Suprapubic skin (tissue), 4 donors: ENCODE results near the gene CCNJ.

ENCODE experiments used
- POLR2A ChIP-seq, 2 donors: fragments of 450-650 bp; IDR thresholded peaks; one replicate each; pipeline ENCODE4 v1.6.1; 2017; ENCODE audit warnings: antibody characterized with exemption in 2 of 2, mild to moderate bottlenecking in 2 of 2, moderate library complexity in 2 of 2
- POLR2AphosphoS5 ChIP-seq, 3 donors: sonication (generic); formaldehyde crosslinking; IDR thresholded peaks; one replicate each; pipeline ENCODE4 v1.6.1; 2017; ENCODE audit warnings: antibody characterized with exemption in 3 of 3
- TF ChIP-seq, protein P1 (sequence below), 2 donors: fragments of 200-600 bp in 1 of 2; fragments of 450-650 bp in 1 of 2; sonication (generic) in 1 of 2; IDR thresholded peaks; one replicate each; pipeline ENCODE4 v1.5.1; 2016 to 2019; ENCODE audit warnings: antibody characterized with exemption in 2 of 2, mild to moderate bottlenecking in 1 of 2, moderate library complexity in 1 of 2

DNA sequence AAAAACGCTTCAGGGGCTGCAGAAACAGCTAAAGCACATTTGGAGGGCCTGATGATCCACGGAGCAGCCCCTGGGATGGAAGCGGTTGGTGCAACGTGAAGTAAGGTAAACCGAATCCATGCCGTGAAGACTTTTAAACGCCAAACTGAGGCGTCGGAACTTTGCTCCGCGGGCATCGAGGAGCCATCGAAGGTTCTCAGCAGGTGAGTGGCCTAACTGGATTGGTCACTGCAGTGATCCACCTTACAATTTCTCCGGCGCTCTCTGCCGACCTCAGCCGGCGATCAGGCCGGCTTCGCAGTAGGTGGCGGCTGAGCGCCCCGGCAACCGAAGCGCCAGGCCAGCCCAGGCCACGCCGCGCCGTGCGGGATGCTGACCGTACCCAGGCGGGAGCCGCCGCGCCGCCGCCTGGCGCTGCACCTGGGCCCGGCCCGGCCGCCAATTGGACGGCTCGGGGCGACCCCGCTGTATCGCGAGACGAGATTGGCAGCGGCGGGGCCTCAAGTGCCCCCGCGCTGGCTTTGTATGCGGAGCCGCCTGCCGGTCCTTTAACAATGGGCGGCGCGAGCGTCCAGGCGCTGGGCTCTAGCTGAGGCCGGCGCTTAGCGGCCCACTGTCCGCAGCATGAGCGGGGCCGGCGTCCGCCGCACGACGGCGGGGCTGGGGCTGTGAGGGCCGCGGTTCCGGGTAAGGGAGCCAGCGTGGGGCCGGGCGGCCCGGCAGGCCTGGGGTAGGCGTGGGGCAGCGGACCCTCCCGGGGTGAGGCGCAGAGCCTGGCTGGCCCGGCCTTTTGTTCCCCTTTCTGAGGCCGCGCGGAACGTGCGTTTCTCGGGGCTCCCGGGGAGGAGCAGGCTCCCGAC is at the start of gene CCNJ:
- TF ChIP-seq, protein P1, sequence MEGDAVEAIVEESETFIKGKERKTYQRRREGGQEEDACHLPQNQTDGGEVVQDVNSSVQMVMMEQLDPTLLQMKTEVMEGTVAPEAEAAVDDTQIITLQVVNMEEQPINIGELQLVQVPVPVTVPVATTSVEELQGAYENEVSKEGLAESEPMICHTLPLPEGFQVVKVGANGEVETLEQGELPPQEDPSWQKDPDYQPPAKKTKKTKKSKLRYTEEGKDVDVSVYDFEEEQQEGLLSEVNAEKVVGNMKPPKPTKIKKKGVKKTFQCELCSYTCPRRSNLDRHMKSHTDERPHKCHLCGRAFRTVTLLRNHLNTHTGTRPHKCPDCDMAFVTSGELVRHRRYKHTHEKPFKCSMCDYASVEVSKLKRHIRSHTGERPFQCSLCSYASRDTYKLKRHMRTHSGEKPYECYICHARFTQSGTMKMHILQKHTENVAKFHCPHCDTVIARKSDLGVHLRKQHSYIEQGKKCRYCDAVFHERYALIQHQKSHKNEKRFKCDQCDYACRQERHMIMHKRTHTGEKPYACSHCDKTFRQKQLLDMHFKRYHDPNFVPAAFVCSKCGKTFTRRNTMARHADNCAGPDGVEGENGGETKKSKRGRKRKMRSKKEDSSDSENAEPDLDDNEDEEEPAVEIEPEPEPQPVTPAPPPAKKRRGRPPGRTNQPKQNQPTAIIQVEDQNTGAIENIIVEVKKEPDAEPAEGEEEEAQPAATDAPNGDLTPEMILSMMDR (IDR thresholded peaks at IDR 0.05): peak in 1 of 2 donors; percentile 8
- TF ChIP-seq POLR2A (IDR thresholded peaks at IDR 0.05): peak in 1 of 2 donors; percentile 47
- peak in 1 of 3 donors; percentile 52 for TF ChIP-seq POLR2AphosphoS5 (IDR thresholded peaks at IDR 0.05)
